Peyer's patch (tissue), 4 donors: ENCODE data around the gene GHRH.

Source experiments
- CTCF ChIP-seq, 6 experiments: fragments of 450-650 bp in 4 of 6; fragments of 200-600 bp in 2 of 6; sonication (generic) in 1 of 6; IDR thresholded peaks; one replicate each; pipeline ENCODE4 v1.5.1; 2017 to 2019; ENCODE audit warnings: antibody characterized with exemption in 6 of 6, mild to moderate bottlenecking in 3 of 6, moderate library complexity in 1 of 6
- POLR2A ChIP-seq, 2 donors: fragments of 450-650 bp; IDR thresholded peaks; one replicate each; pipeline ENCODE4 v1.5.1; 2017; ENCODE audit warnings: antibody characterized with exemption in 2 of 2, mild to moderate bottlenecking in 2 of 2, moderate library complexity in 2 of 2

DNA sequence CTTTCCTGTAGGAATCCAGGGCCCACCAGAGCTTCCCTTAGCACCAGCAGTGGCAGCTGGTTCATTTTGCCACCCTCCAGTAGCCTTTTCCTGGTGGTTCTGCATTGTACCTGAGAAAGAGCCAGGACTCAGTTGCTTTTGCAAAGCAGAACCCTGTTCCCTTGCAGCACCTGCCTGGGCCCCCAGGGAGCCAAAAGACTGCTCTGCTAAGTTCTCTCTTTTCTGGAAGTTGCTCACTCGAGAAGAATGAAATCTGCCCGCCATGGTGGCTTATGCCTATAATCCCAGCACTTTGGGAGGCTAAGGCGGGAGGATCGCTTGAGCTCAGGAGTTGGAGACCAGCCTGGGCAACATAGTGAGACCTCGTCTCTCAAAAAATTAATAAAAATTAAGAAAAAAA is 24.0 kb downstream of the GHRH start:
- TF ChIP-seq POLR2A (IDR thresholded peaks at IDR 0.05) (no peak), CTCF (IDR thresholded peaks at IDR 0.05) (no peak)
